Measurements from ENCODE around the gene GPR137.
"Not testable (repeated sequence)": the region's sequence is repeated elsewhere in the genome, so short reads cannot be mapped to it uniquely, and the experiment has no call there.

GPR137 gene

DNA sequence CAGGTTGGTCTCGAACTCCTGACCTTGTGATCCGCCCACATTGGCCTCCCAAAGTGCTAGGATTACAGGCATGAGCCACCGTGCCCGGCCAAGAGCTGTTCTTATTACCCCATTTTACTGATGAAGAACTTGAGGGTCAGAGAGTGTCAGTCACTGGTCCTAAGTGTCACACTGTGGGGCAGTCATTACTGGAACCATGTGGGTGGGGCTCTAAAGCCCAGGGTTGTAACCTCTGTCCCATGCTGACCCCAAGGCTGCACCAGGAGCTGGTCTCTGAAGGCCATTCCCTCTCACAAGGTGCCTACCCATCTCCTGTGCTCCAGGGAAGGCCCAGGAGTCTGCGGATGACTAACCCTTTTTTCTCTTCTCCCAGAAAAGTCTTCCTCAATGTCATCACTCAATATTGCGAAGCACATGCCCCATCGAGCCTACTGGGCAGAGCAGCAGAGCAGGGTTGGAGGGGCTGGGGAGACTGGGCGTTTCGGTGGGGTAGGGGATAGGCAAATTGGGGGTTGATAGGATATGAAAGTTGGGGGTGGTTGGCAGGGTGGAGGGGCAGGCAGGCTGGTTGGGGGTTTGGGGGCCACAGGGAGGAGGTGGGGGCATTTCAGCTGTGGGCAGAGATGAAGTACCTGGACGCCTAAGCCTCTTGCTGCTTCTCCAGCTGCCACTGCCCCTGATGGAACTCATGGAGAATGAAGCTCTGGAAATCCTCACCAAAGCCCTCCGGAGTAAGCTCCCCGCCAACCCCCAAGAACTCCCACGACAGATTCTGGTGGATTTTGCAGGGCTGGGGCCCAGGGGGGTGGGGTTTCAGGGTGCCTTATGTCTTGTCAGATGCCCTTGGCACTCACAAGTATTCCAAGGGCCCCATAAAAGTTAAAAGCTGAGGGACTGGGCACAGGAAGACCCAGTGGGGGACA, 17.7 kb downstream of the GPR137 start:
- DNase-seq (ENCODE audit: low read depth in 2 of 2) = no peak

DNA sequence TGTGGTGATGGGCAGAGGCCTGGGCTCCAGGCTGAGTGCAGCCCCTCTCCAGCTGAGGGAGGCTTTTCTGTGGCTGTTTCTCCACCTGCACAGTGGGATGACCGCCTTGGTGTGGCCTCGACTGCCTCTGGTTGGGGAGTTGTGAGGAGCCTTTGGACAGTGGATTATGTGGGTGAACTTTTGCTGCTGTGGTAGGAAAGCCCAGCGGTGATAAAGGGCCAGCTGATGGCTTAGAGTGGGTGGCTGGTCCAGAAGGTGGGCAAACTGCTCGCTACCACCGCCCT, 18.3 kb downstream of the GPR137 start:
- DNase-seq (ENCODE audit: low read depth in 2 of 2) = no peak

DNA sequence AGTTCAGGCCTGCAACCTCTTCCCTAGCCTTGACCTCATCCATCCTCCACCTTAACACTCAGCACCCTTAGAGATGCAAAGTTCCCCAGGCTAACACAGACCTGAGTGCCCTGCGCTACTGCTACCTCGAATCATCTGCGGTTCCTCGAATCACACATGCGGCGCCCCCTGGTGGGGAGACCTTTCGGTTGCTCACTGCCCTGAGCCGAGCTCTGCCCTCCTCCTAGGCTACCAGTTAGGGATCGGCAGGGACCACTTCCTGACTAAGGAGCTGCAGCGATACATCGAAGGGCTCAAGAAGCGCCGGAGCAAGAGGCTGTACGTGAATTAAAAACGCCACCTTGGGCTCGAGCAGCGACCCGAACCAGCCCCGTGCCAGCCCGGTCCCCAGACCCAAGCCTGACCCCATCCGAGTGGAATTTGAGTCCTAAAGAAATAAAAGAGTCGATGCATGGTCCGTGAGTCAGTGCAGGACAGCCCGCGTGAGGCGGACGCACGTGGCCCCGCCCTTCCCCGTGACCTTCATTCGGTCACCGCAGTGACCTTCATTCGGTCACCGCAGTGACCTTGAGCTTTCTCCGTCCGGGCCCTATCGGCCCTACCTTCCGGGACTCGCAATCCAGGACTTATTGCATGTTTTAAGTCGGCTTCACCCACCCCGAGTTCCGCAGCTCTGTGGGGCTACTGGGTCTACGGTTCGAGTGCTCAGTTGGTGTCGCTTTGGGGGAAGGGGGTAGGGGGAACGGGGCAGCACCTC, 18.8 kb downstream of the GPR137 start:
- DNase-seq (ENCODE audit: low read depth in 2 of 2) = peak; percentile 95

DNA sequence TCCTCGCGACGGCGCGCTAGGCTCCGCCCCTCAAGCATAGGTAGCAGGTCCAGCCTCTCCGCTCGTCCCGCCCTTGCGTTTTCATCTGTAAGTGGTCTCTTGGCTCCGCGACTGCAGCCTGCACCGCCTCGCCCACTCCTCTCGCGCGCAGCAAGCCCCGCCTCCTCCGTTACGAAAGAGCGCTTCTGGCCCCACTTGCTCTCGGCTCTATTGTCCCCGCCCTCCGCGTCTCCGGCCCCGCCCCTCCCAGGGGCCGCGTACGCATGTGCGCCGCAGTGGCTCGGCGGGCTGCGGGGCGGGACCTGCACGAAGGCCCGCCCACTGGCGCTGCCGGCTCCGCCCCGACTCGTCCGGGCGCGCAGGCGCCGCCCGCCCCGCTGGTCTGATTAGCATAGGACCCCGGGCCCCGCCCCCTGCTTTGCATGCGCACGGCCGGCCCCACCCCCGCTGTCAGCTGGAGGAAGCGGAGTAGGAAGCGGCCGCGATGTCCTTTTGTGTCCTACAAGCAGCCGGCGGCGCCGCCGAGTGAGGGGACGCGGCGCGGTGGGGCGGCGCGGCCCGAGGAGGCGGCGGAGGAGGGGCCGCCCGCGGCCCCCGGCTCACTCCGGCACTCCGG, 19.5 kb downstream of the GPR137 start, which contains the start of gene ESRRA:
Gene ESRRA (plus strand): TSS at position 450 of the 616 bp plus-strand sequence. CDS start 1,656 bp downstream, outside the sequence.
- DNase-seq (ENCODE audit: low read depth in 2 of 2) = peak; percentile 99 to 100

DNA sequence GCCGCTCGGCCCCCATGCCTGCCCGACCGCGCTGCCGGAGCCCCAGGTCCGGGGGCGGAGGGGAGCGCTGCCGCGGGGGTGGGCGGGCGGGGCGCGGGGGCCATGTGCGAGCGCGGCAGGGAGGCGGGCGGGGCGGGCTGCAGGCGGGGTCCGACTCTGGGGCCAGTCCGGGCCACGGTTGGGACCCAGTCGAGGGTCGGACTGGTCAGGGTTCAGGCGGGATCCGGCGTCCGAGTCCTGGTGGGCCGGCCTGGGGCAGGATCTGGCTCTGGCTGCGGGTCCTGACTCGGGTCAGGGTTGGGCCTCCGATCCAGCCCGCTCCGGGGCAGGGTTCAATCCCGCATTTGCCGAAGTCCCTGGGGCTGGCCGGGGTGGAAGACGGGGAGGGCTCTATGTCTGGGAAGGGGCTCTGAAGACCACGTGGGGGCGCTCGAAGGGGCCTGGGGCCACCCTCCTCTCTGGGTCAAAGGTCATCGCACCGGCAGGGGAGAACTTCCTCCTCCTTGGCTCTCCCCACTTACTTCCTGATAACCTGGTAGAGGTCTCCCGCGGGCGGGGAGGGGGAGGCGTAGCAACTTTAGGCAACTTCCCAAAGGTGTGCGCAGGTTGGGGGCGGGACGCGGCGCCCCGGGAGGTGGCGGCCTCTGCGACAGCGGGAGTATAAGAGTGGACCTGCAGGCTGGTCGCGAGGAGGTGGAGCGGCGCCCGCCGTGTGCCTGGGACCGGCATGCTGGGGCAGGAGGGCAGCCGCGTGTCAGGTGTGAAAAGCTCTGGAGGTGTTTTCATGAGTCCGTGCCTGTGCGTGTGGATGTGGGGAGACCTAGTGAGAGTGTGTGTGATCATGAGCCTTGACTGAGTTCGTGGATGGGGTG, 20.3 kb downstream of the GPR137 start:
- DNase-seq (ENCODE audit: low read depth in 2 of 2) = peak; percentile 63 to 72

DNA sequence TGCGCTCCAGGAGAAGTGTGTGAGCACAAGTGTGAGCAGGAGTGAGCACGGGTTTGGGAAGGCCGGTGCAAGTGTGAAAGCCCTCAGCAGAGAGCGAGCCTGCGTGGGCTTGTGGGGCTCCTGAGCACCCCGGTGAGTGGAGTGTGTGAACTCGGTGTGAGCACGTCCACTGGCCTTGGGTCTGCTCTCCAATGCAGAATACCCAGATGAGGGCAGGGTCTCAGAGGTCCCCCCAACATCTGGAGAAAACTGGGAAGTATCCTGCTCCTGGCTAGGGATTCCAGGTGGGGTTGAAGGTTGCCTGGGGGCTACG, 20.9 kb downstream of the GPR137 start:
- DNase-seq (ENCODE audit: low read depth in 2 of 2) = no peak

DNA sequence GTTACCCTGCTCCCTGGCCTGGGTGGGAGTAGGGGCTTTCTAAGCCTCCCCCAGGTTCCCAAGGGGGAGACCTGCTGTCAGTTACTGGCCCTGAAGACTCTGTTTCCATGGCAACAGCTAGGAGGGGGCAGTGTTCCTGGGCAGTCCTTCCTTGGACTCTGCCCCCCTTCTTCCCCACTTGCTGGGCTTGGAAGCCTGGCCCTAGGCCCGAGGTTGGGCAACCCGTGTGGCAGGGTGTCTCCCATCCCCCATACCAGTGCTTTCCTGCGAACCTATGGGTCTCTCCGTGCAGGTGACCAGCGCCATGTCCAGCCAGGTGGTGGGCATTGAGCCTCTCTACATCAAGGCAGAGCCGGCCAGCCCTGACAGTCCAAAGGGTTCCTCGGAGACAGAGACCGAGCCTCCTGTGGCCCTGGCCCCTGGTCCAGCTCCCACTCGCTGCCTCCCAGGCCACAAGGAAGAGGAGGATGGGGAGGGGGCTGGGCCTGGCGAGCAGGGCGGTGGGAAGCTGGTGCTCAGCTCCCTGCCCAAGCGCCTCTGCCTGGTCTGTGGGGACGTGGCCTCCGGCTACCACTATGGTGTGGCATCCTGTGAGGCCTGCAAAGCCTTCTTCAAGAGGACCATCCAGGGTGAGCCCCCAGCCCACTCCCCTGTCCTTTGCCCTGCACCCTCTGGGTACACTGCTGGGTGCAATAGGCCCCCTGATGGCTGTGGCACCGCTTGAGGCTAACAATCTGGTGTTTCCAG, 21.4 kb downstream of the GPR137 start:
- DNase-seq (ENCODE audit: low read depth in 2 of 2) = no peak

DNA sequence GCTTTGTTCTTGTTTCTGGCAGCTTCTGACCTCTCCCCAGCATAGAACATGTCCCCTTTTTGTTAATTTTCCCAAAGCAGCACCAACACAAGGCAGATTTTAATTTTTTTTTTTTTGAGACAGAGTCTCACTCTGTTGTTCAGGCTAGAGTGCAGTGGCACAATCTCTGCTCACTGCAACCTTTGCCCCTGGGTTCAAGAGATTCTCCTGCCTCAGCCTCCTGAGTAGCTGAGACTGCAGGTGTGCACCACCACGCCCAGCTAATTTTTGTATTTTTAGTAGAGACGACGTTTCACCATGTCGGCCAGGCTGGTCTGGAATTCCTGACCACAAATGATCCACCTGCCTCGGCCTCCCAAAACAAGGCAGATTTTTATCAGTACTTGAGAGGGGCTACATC, 22.1 kb downstream of the GPR137 start:
- DNase-seq (ENCODE audit: low read depth in 2 of 2) = not testable (repeated sequence)

DNA sequence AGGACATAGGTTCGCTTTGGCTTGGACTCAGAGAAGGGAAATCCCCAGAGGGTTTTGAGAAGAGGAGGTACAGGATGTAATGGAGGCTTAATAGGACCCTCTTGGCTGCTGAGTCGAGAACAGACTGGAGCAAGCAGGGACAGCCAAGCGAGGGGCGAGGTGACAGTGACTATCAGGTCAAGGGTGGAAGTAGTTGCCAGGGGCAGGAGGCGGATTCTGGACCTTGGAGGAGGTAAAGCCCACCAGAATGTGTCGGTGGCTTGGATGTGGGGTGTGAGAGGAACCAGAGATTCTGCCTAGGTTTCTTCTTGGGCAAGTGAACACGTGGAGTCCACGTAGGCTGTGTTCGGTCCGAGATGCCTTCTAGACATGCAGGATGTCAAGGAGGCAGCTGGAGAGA, 27.3 kb downstream of the GPR137 start:
- DNase-seq (ENCODE audit: low read depth in 2 of 2) = no peak

DNA sequence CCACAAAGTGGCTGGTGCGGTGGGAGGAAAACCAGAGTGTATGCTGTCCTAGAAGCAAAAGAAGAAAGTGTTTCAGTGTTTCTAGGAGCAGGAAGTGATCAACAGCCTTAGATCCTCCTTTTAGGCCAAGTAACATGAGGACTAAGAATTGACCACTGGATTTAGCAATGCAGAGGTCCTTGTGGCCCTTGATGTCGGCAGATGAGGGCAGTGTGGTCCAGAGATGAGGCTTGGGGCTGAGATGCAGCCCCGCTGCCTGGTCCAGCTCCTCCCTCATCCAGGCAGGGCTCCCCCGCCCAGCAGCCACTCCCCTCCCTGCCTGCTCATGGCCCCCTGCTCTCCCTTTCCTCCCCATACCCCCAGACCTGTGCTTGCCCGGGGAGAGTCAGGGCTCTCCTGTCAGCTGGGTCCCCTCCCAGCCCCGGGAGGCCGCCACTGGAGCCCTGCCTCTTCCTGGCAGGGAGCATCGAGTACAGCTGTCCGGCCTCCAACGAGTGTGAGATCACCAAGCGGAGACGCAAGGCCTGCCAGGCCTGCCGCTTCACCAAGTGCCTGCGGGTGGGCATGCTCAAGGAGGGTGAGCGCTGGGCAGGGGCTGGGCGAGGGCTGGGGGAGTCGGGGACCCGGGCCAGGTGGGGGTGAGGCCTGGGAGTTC, 28.0 kb downstream of the GPR137 start:
- DNase-seq (ENCODE audit: low read depth in 2 of 2) = no peak

DNA sequence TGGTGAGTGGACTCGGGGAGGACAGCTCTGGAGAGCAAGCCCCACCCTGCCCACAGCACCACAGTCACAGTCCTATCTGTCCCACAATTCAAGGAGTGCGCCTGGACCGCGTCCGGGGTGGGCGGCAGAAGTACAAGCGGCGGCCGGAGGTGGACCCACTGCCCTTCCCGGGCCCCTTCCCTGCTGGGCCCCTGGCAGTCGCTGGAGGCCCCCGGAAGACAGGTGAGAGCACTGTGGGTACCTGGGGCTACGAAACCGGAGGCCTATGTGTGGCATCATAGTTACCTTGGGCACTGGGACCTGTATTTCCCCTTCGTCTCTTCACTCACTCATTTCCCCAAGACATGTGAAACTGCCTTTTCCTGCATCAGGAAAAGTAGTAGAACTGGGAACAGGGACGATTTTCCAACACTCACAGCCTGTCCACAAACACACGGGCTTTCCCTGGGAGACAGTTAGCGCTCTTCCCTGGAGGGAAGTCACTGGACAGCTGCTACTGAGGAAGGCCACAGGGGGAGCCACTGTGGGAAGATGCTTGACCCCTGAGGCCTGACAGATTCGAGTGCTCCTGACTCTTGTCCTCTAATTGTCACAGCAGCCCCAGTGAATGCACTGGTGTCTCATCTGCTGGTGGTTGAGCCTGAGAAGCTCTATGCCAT, 28.6 kb downstream of the GPR137 start:
- no peak for DNase-seq (ENCODE audit: low read depth in 2 of 2)

DNA sequence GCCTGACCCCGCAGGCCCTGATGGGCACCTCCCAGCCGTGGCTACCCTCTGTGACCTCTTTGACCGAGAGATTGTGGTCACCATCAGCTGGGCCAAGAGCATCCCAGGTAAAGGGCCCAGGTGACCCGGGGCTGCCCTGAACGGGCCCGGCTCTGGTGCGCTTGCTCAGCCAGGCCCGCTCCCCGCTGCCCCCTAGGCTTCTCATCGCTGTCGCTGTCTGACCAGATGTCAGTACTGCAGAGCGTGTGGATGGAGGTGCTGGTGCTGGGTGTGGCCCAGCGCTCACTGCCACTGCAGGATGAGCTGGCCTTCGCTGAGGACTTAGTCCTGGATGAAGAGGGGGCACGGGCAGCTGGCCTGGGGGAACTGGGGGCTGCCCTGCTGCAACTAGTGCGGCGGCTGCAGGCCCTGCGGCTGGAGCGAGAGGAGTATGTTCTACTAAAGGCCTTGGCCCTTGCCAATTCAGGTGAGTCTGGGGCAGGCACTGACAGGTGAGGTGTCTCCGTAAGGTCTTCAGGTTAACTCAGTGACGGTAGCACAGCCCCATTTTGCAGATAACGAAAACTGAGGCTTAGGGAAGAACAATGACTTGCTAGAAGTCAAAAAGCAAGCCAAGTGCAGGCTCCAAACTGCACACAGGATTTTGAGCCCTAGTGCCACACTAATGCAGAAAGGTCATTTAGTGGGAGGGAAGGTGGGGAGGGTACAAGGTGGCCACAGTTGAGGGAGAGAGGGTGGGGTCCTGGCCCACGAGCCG, 29.3 kb downstream of the GPR137 start:
- DNase-seq (ENCODE audit: low read depth in 2 of 2) = no peak

DNA sequence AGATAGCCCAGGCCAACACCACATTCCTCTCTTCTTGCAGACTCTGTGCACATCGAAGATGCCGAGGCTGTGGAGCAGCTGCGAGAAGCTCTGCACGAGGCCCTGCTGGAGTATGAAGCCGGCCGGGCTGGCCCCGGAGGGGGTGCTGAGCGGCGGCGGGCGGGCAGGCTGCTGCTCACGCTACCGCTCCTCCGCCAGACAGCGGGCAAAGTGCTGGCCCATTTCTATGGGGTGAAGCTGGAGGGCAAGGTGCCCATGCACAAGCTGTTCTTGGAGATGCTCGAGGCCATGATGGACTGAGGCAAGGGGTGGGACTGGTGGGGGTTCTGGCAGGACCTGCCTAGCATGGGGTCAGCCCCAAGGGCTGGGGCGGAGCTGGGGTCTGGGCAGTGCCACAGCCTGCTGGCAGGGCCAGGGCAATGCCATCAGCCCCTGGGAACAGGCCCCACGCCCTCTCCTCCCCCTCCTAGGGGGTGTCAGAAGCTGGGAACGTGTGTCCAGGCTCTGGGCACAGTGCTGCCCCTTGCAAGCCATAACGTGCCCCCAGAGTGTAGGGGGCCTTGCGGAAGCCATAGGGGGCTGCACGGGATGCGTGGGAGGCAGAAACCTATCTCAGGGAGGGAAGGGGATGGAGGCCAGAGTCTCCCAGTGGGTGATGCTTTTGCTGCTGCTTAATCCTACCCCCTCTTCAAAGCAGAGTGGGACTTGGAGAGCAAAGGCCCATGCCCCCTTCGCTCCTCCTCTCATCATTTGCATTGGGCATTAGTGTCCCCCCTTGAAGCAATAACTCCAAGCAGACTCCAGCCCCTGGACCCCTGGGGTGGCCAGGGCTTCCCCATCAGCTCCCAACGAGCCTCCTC, 30.2 kb downstream of the GPR137 start:
- DNase-seq (ENCODE audit: low read depth in 2 of 2) = not testable (repeated sequence)

DNA sequence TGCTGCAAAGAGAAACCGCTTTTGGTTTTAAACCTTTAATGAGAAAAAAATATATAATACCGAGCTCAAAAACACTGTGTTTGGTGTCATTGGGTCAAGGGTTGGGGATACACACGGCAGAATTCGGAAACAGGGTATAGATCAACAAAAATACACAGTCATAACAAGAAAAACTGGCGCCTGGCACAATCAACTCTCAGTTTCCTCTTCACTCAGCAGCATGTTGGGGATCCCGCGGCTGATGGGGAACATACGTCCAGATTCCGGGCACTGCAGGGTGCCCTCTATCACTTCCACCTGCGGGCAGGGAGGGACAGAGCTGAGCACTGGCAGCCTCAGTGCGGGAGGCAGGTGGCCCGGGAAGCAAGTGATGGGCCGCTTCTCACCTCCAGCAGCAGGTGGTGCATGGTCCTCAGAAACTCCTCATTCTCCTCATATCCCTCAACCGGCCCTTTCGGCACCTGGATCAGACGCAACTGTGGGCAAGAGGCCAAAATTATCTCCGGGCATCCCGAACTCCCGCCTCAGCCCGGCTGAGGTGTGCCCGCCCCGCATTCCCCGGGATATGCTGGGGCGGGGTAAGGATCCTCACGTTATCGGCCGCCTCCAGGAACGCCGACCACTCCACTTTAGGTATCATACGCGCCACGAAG, 31.1 kb downstream of the GPR137 start:
- DNase-seq (ENCODE audit: low read depth in 2 of 2) = no peak

DNA sequence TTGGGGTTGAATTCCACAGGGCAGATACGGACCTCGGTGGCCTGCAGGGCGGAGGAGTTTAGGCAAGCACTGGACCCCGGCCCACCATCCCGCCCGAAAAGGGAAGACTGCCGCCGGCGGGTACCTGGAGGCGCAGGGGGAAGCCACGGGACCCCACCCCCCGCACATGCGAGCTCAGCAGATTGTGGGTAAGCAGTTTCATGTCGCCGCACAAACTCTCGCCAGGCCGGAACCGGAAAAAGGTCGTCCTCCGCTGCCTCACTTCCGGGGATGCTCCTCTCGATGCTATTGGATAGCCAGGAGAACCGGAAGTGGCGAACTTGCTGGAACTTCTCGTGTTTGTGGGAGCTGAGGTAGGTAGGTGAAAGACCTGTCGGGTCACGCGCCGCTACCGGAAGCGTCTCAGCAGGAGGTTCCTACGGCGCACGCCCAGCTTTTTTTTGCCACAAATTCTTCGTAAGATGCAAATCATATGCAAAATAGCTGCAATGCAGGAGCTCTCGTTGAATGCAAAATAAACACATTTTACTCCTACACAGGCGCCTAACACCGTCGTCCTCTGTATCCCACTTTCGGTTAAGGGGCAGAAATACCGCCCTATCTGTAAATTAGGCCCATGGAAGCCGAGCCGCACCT, 31.8 kb downstream of the GPR137 start, which contains the start of gene TRMT112:
Gene TRMT112 (minus strand): TSS at position 235 of the 636 bp plus-strand sequence. CDS start 33 bp downstream, at position 202.
- DNase-seq (ENCODE audit: low read depth in 2 of 2) = peak; percentile 82 to 91

DNA sequence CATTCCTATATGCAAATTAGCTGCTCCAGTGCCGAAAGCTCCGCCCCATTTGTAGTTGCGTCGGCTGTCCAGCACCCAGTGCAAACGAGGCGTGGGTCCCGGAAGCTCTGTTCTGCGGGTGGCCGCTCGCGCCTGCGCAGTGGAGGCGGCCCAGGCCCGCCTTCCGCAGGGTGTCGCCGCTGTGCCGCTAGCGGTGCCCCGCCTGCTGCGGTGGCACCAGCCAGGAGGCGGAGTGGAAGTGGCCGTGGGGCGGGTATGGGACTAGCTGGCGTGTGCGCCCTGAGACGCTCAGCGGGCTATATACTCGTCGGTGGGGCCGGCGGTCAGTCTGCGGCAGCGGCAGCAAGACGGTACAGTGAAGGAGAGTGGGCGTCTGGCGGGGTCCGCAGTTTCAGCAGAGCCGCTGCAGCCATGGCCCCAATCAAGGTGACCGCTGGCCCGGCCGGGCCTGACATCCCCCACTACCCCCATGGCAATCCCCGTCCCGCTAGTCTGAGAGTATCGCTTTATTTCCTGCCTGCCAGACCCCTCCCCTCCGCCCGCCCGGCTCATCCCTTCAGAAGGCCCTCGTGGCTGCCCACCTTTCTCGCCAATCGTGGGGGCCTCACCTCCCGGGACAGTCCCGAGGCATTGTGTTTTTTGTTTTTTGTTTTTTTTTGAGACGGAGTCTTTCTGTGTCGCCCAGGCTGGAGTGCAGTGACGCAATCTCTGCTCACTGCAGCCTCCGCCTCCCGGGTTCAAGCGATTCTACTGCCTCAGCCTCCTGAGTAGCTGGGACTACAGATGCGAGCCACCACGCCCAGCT, 32.5 kb downstream of the GPR137 start, which contains the start of gene PRDX5:
Gene PRDX5 (plus strand): TSS at position 161 of the 805 bp plus-strand sequence. CDS start 95 bp downstream, at position 256.
- DNase-seq (ENCODE audit: low read depth in 2 of 2) = peak; percentile 88 to 89
